Cerebellar nuclear complex (tissue), 1 donor: ENCODE results near the gene FUT7.

Source experiments
- DNase-seq, 2 experiments: peaks; one replicate each; lab custom pipeline; 2025; lab: John Stamatoyannopoulos, UW

The FUT7 gene

GRCh38 chr9:136982232-136983051, 49.4 kb downstream of the FUT7 start, which contains the start of gene LCNL1:
Gene LCNL1 (plus strand): TSS chr9:136982993. CDS start chr9:136983587, 594 bp downstream.
- no peak for DNase-seq

GRCh38 chr9:136981588-136982231, 50.2 kb downstream of the FUT7 start:
- no peak for DNase-seq

GRCh38 chr9:136980669-136981478, 51.0 kb downstream of the FUT7 start:
- no peak for DNase-seq
